HepG2 (cell line): ENCODE data around the gene PWP1. TPM values are rescaled to one million over a fixed set of nuclear protein-coding genes. Genes with fewer than 3 reads are reported as not detected.

ENCODE experiments used
- GZF1 ChIP-seq: sonication (generic); formaldehyde crosslinking; IDR thresholded peaks from 2 replicates; pipeline ENCODE4 v1.5.1; 2020; ENCODE audit warnings: mild to moderate bottlenecking, missing genetic modification reagents
- HOXD1 ChIP-seq: sonication (generic); formaldehyde crosslinking; IDR thresholded peaks from 2 replicates; pipeline ENCODE4 v1.5.0; 2020; ENCODE audit warnings: missing genetic modification reagents
- NCOA1 ChIP-seq: sonication (generic); formaldehyde crosslinking; IDR thresholded peaks from 2 replicates; pipeline ENCODE4 v1.9.0; 2021; ENCODE audit warnings: missing genetic modification reagents
- POLR2G ChIP-seq: fragments of 200-400 bp; formaldehyde crosslinking; IDR thresholded peaks from 2 replicates; pipeline ENCODE4 v1.6.1; 2018; ENCODE audit warnings: mild to moderate bottlenecking, low read depth, low read length, moderate library complexity
- RNF2 ChIP-seq: fragments of 450-650 bp; conservative IDR thresholded peaks from 2 replicates; pipeline ENCODE4 v1.6.1; 2016; ENCODE audit warnings: low read depth
- ZMYM2 ChIP-seq: sonication (generic); formaldehyde crosslinking; IDR thresholded peaks from 2 replicates; pipeline ENCODE4 v1.8.0; 2022; ENCODE audit warnings: mild to moderate bottlenecking, missing genetic modification reagents
- ZNF17 ChIP-seq: sonication (generic); formaldehyde crosslinking; IDR thresholded peaks from 2 replicates; pipeline ENCODE4 v1.5.0; 2020; ENCODE audit warnings: mild to moderate bottlenecking, missing genetic modification reagents
- polyA plus RNA-seq, 8 experiments: library from polyadenylated mRNA; depleted of rRNA in 3 of 8; stranded (reverse) in 7 of 8; unstranded in 1 of 8; fragments of >200 nt; fragmentation: Illumina TruSeq in 4 of 8; extraction: Trizol in 4 of 8; gene quantifications; 2 replicates each; pipeline versions ENCODE4 v1.2.1 to v1.2.3, GENCODE V29; 2011 to 2016; ENCODE audit warnings: low read depth in 4 of 8, missing spikeins in 1 of 8, mixed read lengths in 1 of 8; ENCODE audit not compliant: insufficient read depth in 1 of 8
- total RNA-seq, 5 experiments: library from RNA; depleted of rRNA; stranded (reverse); fragments of >200 nt; fragmentation: Illumina TruSeq; extraction: Trizol; gene quantifications; 2 replicates each; pipeline ENCODE4 v1.2.3, GENCODE V29; 2016; ENCODE audit warnings: low read depth in 1 of 5
- TF ChIP-seq, protein P1 (sequence below): sonication (generic); formaldehyde crosslinking; IDR thresholded peaks from one replicate; pipeline ENCODE4 v1.5.1; 2020; ENCODE audit warnings: mild to moderate bottlenecking, missing genetic modification reagents; ENCODE audit errors: not compliant biosample characterization
- TF ChIP-seq, protein P2 (sequence below): sonication (generic); formaldehyde crosslinking; conservative IDR thresholded peaks from 2 replicates; pipeline ENCODE4 v1.4.0; 2020; ENCODE audit warnings: mild to moderate bottlenecking, missing genetic modification reagents, moderate library complexity
- TF ChIP-seq, protein P3 (sequence below): sonication (generic); formaldehyde crosslinking; IDR thresholded peaks from 2 replicates; pipeline ENCODE4 v1.4.0; 2020; ENCODE audit warnings: mild to moderate bottlenecking, missing genetic modification reagents
- TF ChIP-seq, protein P4 (sequence below): sonication (generic); formaldehyde crosslinking; IDR thresholded peaks from 2 replicates; pipeline ENCODE4 v1.4.0; 2020; ENCODE audit warnings: missing genetic modification reagents; ENCODE audit errors: not compliant biosample characterization

The PWP1 gene
- total and polyA plus RNA-seq, 2 of the 13 experiments (the other 11 are each of a cell fraction or from before 2014, with no cell fraction given): 65.9 to 70.2 TPM

DNA sequence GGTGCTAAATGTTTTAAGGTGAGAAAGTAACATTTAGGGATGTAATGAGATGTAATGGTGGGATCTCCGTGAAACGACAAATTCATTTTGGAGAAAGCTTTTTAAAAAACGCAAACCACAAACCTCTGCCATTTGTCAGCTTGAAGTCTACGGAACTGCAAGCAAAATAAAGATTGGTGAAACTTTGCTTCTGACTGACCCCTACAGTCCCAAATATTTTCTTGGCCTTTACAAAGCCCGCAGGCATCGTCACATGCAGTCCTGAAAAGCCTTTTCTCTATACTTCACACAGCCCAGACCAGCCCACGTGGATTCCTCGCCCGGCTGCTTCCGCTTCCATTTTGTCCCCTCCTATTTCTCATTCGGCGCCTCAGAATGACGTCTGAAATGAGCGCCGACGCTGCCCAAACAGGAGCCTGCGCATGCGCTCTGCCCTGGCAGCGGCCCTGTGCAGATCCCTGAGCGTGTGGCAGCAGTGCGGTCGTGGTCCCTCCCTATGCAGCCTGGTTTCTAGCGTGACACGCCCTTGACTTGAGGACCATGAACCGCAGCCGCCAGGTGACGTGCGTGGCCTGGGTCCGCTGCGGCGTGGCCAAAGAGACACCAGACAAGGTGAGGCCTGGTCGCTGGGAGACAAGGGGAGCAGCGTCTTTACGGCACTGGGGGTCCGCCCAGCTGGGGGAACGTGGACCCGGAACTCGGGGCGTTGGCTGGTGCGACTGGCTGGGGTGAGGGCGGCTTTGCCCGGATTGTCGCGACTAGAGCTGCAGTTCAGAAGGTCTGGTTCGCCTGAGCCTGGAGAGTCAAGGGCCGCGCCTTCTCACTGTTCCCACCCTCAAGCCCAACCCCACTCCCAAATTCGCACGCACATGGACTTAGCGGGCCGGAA is at the start of gene PWP1 (continued):
- TF ChIP-seq, protein P1, sequence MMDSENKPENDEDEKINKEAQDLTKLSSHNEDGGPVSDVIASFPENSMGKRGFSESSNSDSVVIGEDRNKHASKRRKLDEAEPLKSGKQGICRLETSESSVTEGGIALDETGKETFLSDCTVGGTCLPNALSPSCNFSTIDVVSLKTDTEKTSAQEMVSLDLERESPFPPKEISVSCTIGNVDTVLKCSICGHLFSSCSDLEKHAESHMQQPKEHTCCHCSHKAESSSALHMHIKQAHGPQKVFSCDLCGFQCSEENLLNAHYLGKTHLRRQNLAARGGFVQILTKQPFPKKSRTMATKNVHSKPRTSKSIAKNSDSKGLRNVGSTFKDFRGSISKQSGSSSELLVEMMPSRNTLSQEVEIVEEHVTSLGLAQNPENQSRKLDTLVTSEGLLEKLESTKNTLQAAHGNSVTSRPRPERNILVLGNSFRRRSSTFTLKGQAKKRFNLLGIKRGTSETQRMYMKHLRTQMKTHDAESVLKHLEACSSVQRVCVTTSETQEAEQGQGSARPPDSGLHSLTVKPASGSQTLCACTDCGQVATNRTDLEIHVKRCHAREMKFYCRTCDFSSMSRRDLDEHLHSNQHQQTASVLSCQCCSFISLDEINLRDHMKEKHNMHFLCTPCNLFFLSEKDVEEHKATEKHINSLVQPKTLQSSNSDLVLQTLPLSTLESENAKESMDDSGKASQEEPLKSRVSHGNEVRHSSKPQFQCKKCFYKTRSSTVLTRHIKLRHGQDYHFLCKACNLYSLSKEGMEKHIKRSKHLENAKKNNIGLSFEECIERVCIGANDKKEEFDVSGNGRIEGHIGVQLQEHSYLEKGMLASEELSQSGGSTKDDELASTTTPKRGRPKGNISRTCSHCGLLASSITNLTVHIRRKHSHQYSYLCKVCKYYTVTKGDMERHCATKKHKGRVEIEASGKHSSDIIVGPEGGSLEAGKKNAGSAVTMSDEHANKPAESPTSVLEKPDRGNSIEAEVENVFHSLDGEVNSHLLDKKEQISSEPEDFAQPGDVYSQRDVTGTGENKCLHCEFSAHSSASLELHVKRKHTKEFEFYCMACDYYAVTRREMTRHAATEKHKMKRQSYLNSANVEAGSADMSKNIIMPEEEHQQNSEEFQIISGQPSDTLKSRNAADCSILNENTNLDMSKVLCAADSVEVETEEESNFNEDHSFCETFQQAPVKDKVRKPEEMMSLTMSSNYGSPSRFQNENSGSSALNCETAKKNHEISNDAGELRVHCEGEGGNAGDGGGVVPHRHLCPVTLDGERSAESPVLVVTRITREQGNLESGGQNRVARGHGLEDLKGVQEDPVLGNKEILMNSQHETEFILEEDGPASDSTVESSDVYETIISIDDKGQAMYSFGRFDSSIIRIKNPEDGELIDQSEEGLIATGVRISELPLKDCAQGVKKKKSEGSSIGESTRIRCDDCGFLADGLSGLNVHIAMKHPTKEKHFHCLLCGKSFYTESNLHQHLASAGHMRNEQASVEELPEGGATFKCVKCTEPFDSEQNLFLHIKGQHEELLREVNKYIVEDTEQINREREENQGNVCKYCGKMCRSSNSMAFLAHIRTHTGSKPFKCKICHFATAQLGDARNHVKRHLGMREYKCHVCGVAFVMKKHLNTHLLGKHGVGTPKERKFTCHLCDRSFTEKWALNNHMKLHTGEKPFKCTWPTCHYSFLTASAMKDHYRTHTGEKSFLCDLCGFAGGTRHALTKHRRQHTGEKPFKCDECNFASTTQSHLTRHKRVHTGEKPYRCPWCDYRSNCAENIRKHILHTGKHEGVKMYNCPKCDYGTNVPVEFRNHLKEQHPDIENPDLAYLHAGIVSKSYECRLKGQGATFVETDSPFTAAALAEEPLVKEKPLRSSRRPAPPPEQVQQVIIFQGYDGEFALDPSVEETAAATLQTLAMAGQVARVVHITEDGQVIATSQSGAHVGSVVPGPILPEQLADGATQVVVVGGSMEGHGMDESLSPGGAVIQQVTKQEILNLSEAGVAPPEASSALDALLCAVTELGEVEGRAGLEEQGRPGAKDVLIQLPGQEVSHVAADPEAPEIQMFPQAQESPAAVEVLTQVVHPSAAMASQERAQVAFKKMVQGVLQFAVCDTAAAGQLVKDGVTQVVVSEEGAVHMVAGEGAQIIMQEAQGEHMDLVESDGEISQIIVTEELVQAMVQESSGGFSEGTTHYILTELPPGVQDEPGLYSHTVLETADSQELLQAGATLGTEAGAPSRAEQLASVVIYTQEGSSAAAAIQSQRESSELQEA: no peak
- TF ChIP-seq RNF2 (peak; percentile 62; the same call in 1 of the 2 replicates), NCOA1 (CRISPR knock-in tag) (0 out of 2 replicates have a peak, but pooled peaks have one; percentile 46), ZMYM2 (CRISPR knock-in tag) (no peak), HOXD1 (CRISPR knock-in tag) (peak; percentile 61; the same call in 1 of the 2 replicates), POLR2G (peak; percentile 86), ZNF17 (CRISPR knock-in tag) (no peak), GZF1 (CRISPR knock-in tag) (0 out of 2 replicates have a peak, but pooled peaks have one; percentile 74)
- TF ChIP-seq, protein P2, sequence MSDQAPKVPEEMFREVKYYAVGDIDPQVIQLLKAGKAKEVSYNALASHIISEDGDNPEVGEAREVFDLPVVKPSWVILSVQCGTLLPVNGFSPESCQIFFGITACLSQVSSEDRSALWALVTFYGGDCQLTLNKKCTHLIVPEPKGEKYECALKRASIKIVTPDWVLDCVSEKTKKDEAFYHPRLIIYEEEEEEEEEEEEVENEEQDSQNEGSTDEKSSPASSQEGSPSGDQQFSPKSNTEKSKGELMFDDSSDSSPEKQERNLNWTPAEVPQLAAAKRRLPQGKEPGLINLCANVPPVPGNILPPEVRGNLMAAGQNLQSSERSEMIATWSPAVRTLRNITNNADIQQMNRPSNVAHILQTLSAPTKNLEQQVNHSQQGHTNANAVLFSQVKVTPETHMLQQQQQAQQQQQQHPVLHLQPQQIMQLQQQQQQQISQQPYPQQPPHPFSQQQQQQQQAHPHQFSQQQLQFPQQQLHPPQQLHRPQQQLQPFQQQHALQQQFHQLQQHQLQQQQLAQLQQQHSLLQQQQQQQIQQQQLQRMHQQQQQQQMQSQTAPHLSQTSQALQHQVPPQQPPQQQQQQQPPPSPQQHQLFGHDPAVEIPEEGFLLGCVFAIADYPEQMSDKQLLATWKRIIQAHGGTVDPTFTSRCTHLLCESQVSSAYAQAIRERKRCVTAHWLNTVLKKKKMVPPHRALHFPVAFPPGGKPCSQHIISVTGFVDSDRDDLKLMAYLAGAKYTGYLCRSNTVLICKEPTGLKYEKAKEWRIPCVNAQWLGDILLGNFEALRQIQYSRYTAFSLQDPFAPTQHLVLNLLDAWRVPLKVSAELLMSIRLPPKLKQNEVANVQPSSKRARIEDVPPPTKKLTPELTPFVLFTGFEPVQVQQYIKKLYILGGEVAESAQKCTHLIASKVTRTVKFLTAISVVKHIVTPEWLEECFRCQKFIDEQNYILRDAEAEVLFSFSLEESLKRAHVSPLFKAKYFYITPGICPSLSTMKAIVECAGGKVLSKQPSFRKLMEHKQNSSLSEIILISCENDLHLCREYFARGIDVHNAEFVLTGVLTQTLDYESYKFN (CRISPR knock-in tag): 0 out of 2 replicates have a peak, but pooled peaks have one; percentile 10
- TF ChIP-seq, protein P3, sequence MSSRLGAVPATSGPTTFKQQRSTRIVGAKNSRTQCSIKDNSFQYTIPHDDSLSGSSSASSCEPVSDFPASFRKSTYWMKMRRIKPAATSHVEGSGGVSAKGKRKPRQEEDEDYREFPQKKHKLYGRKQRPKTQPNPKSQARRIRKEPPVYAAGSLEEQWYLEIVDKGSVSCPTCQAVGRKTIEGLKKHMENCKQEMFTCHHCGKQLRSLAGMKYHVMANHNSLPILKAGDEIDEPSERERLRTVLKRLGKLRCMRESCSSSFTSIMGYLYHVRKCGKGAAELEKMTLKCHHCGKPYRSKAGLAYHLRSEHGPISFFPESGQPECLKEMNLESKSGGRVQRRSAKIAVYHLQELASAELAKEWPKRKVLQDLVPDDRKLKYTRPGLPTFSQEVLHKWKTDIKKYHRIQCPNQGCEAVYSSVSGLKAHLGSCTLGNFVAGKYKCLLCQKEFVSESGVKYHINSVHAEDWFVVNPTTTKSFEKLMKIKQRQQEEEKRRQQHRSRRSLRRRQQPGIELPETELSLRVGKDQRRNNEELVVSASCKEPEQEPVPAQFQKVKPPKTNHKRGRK (CRISPR knock-in tag): no peak
- TF ChIP-seq, protein P4, sequence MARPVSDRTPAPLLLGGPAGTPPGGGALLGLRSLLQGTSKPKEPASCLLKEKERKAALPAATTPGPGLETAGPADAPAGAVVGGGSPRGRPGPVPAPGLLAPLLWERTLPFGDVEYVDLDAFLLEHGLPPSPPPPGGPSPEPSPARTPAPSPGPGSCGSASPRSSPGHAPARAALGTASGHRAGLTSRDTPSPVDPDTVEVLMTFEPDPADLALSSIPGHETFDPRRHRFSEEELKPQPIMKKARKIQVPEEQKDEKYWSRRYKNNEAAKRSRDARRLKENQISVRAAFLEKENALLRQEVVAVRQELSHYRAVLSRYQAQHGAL: peak; percentile 57
